GF-D8 (cell line): ENCODE measurements around the gene NDNF.

Experiments
- DNase-seq: peaks from one replicate; lab custom pipeline; 2025; lab: John Stamatoyannopoulos, UW

The NDNF gene

DNA sequence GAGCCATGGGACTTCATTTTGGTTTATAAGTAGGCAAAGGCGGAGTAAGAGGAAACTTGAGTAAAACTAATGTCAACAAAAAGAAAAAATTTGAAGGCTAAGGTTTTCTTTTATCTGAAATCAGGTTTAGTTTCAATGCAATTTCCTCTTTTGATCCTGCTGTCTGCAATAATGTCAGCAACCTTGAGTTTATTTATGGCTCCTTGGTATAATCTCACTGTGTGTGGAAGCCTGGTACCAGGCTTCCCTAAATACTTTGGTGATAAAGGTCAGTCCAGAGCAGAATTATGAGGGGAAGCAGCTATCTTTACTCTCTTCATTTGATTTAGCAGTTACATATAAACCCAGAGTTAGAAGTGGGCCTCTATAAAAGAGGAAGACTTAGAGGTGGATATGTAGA, 57.8 kb downstream of the NDNF start:
- DNase-seq = no peak

DNA sequence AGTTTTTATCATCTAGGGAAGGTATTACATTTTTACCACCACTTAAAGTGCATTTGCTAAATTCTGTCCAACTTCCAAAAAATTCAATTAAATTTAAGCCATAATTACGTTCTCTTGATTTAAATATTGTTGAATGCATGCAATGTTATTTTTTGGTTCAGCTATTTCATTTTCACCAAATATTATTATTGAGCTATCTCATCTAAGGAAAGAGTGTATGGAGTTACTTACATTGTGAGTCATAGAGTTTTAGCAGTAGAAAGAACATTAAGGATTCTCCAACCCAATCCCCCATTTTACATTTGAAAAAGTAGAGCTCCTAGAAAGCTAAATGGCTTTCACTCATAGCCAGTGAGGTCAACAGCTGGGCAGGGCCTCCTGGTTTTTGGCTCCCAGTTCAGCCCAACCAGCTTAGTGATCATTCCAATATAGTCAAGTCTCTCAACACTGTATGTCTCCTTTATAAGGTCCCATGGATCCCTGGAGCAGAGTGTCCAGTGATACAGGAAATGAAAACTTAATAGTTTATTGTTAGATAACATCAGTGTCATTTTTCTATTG, 60.5 kb downstream of the NDNF start:
- DNase-seq = no peak

DNA sequence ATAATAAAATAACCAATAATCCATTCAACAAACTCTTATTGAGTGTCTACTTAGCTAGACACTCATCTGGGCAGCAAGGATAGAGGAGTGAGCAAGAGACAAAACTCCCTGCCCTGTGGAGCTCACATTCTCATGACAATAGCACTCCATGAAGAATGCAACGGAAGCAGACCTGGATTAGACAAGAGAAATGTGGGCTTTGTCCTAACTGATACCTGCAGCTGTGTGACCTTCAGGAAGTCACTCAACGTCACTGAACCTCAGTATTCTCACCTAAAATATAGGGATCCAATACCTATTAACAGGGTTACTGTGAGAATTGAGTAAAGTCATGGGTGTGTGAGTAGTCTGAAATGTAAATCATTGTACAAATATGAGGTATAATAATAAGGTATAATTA, 61.2 kb downstream of the NDNF start:
- DNase-seq = no peak

DNA sequence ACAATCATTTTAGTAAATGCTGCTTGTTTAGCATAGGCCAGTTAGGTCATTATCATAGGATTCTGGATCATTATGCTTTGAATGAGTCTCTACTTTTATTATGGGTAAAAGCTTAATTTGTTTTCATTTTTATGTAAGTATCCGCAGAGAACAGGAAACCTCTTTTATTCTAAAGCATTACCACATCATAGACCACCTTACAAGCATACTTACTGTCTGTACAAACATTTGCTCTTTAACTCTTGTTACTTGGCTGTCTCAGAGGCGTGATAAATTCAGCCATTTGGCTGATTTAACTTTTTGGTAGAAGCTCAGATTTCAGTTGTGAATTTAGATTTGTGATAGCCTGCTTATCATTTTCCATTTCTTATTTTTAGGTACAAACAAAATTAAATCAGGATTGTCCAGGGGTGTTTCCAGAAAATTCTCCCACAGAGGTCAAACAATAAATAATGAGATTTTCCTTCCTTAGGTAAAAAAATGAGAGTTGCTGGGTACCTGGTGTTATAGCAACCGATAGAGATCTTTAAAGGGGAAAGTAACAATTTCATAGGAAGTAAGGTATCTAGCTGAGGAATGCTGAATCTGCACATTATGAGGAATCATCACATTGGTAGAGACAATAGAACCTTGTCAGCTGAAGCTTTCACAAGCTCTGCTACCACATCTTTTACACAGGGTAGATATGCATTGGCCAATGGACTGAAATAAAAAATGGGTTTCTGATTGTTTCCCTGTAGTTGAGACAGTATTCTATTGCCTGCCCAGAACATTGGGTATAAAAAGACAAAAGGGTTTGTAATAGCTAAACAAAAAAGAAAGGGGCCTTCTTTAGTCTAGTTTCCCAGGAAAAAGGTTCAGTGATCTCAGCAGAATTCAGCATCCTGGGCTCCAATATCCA, 62.5 kb downstream of the NDNF start:
- DNase-seq = no peak

DNA sequence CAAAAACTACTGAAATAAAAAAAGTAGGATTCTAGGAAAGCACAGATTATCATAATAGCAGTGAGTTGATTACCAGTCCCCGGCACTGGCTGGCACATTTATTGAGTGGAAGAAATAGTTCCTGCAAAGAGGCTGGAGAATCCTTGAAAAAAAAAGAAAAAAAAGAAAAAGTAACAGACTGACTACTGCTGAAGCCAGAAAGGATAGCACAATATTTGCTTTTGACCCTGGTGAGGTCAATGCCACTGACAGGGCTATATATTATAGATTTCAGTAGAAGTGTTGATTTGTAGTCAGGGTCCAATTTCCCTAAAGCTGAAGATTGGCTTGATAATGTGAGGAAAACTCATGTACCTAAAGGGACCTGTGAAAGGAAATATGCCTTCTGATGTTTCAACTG, 64.7 kb downstream of the NDNF start:
- DNase-seq = no peak

DNA sequence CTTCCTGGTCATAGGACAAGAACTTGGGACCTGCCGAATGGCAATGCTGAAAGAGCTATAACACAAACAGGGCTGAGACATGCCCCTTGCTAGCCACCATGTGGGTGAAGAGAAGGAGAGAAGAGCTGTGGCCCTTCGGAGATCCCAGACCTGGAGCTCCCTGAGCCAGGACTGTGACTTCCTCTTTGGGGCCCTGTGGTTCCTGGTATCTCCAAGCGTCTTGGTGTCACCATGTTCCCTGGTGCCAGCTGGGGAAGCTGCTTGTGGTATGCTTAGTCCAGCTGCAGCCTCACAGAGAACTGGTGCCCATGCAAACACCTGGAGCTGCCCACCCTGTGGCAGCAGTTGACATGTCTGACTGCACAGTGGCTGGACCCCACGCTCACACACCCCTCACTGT, 68.5 kb downstream of the NDNF start:
- no peak for DNase-seq

DNA sequence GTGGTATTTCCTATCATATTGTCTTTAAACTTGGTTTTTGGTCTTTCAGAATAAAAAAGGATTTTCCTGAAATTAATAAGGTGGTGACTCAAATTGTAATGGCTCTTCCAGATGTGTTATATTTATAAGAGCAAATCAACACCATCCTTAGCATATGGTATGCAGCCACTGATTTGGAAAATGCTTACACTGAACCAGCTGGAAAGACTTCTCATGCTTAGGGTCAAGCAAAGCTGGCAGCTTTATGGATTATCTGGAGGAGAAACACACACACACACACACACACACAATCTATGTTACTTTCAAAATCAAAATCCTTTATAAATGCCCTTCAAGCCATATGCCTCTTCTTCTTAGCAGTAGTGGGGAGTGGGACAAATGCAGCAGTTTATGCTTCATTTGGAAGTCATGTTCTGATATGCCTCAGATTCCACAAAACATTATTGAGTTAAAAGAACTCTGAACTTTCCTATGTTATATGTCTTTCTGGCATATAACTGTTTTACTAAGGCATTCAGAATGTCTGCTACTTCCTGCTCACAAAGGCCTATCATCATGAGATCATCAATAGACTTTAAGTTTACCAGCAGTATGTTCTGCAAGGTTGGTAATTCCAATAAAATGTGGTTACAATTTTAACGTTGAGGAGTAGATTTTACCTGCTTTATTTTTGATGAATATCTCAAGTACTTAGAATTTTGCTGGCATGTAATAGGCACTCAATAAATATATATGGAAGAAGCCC, 76.9 kb downstream of the NDNF start:
- DNase-seq = no peak

DNA sequence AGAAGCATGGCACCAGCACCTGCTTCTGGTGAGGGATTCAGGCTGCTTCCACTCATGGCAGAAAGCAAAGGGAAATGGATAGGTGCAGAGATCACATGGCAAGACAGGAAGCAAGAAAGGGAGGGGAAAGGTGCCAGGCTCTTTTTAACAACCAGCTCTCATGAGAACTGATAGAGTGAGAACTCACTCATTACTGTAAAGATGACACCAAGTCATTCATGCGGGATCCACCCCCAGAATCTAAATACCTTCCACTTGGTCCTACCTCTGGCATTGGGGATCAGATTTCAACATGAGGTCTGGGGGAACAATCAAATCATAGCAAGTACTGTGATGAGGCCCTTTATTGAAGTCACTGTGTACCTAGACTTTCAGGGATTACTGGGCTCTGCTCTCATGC, 77.8 kb downstream of the NDNF start:
- no peak for DNase-seq

DNA sequence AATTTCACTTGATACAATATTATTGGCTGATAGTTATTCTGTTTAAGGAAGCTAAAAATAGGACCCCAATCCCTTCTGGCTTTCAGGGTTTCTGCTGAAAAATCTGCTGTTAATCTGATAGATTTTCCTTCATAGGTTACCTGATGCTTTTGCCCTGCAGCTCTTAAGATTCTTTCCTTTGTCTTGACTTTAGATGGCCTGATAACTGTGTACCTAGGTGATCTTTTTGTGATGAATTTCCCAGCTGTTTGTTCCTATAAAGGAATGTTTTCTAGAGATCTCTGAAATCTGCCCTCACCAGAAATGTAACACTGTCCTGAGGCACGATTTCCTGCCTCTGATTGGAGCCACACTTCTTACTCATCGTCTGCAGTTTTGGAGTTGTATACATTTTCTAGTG, 80.5 kb downstream of the NDNF start:
- DNase-seq = no peak

DNA sequence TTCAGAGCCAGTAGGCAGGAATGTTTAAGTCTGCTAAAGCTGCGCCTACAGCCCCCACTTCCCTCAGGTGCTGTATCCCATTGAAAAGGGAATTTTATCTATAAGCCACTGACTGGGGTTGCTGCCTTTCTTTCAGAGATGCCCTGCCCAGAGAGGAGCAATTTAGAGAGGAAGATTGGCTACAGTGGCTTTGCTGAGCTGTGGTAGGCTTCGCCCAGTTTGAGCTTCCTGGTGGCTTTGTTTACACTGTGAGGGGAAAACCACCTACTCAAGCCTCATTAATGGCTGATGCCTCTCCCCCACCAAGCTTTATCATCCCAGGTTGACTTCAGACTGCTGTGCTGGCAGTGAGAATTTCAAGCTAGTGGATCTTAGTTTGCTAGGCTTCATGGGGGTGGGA, 82.1 kb downstream of the NDNF start:
- no peak for DNase-seq
